H1 (cell line): ENCODE measurements around the gene KBTBD3. TPM values are rescaled to one million over a fixed set of nuclear protein-coding genes. Genes with fewer than 3 reads are reported as not detected.

Source experiments
- CTCF ChIA-PET: fragments of 300-600 bp; sonication (Branson Sonifier 250); formaldehyde crosslinking; loops from one replicate; lab custom pipeline; 2021; ENCODE audit not compliant: partially characterized antibody; lab: Charles Lee
- POLR2A ChIA-PET: fragments of 300-600 bp; sonication (Branson Sonifier 250); formaldehyde crosslinking; loops from one replicate; lab custom pipeline; 2021; ENCODE audit warnings: inconsistent platforms; ENCODE audit not compliant: partially characterized antibody; lab: Charles Lee
- DNase-seq, 2 experiments: peaks; one replicate each; pipeline versions ENCODE4 v3.0.0 to v3.0.0-alpha.2; 2010 to 2022; ENCODE audit warnings: low spot score in 2 of 2, low read depth in 1 of 2, mixed read lengths in 1 of 2
- FAIRE-seq: peaks from 2 replicates; lab custom pipeline; 2011; peaks lifted over from hg19 to GRCh38; lab: Jason Lieb, UNC
- H2AFZ ChIP-seq: 2 replicates; pipeline ENCODE4 v1.8.1; 2012; ENCODE audit warnings: low read length, inconsistent platforms
- H2AK5ac ChIP-seq: 2 replicates; pipeline ENCODE4 v1.6.1; 2013; ENCODE audit warnings: low read depth, low read length
- H2BK120ac ChIP-seq: replicated peaks from 2 replicates; pipeline ENCODE3; 2013; ENCODE audit warnings: low read depth, low read length, inconsistent platforms
- H2BK12ac ChIP-seq: 2 replicates; pipeline ENCODE4 v1.6.1; 2013; ENCODE audit warnings: low read depth, low read length
- H2BK15ac ChIP-seq: 2 replicates; pipeline ENCODE4 v1.6.1; 2013; ENCODE audit warnings: low read length
- H2BK20ac ChIP-seq: 2 replicates; pipeline ENCODE4 v1.6.1; 2013; ENCODE audit warnings: low read length
- H2BK5ac ChIP-seq: 2 replicates; pipeline ENCODE4 v1.6.1; 2013; ENCODE audit warnings: low read depth, low read length
- H3K14ac ChIP-seq: 2 replicates; pipeline ENCODE4 v1.6.1; 2013; ENCODE audit warnings: inconsistent platforms; ENCODE audit not compliant: insufficient read length
- H3K18ac ChIP-seq: 2 replicates; pipeline ENCODE4 v1.6.1; 2013; ENCODE audit warnings: low read length; ENCODE audit errors: extremely low read depth
- H3K23ac ChIP-seq: 2 replicates; pipeline ENCODE4 v1.6.1; 2013; ENCODE audit warnings: inconsistent platforms; ENCODE audit not compliant: insufficient read length
- H3K23me2 ChIP-seq: 2 replicates; pipeline ENCODE4 v1.6.1; 2013; ENCODE audit warnings: low read depth, low read length
- H3K27ac ChIP-seq: 2 replicates; pipeline ENCODE4 v1.6.1; 2011; ENCODE audit warnings: low read depth, low read length, inconsistent platforms
- H3K27me3 ChIP-seq, 4 experiments: replicated peaks in 1 of 4; 1 replicate in 1 of 4; 2 replicates in 3 of 4; pipeline versions ENCODE4 v1.6.1 to v1.8.1; 2011 to 2013; ENCODE audit warnings: low read length in 3 of 4, mild to moderate bottlenecking in 3 of 4, inconsistent platforms in 2 of 4, mixed read lengths in 2 of 4, moderate library complexity in 1 of 4; ENCODE audit not compliant: control insufficient read depth in 3 of 4, insufficient read depth in 3 of 4; ENCODE audit errors: extremely low read depth in 1 of 4
- H3K36me3 ChIP-seq, 4 experiments: 2 replicates each; pipeline versions ENCODE4 v1.6.1 to v1.8.1; 2011 to 2013; ENCODE audit warnings: mild to moderate bottlenecking in 4 of 4, low read length in 3 of 4, moderate library complexity in 2 of 4, control low read depth in 1 of 4, inconsistent platforms in 1 of 4; ENCODE audit not compliant: insufficient read depth in 4 of 4, control insufficient read depth in 2 of 4
- H3K4ac ChIP-seq: replicated peaks from 2 replicates; pipeline ENCODE3; 2013; ENCODE audit warnings: low read length, low read depth, mixed read lengths, inconsistent platforms; ENCODE audit not compliant: insufficient read length
- H3K4me1 ChIP-seq, 4 experiments: replicated peaks in 1 of 4; 1 replicate in 1 of 4; 2 replicates in 3 of 4; pipeline versions ENCODE4 v1.6.1 to v1.8.1; 2011 to 2013; ENCODE audit warnings: low read length in 3 of 4, inconsistent platforms in 2 of 4, mixed read lengths in 1 of 4; ENCODE audit not compliant: insufficient read depth in 4 of 4, control insufficient read depth in 3 of 4
- H3K4me2 ChIP-seq, 2 experiments: 2 replicates each; pipeline versions ENCODE4 v1.6.1 to v1.8.1; 2011 to 2013; ENCODE audit warnings: low read depth in 2 of 2, low read length in 2 of 2, control low read depth in 1 of 2, inconsistent platforms in 1 of 2, mild to moderate bottlenecking in 1 of 2; ENCODE audit not compliant: insufficient read depth in 1 of 2
- H3K4me3 ChIP-seq, 4 experiments: fragments of 200-600, 300-600 bp in 1 of 4; sonication (generic), shearing (Covaris generic), sonication (Bioruptor Twin) in 1 of 4; 2 replicates each; pipeline versions ENCODE4 v1.5.1 to v1.8.1; 2011 to 2016; ENCODE audit warnings: low read length in 4 of 4, low read depth in 3 of 4, control low read depth in 2 of 4, inconsistent platforms in 2 of 4, mild to moderate bottlenecking in 2 of 4, mixed read lengths in 1 of 4, moderate library complexity in 1 of 4; ENCODE audit not compliant: insufficient read depth in 2 of 4; ENCODE audit errors: extremely low read depth in 1 of 4
- H3K56ac ChIP-seq: replicated peaks from 2 replicates; pipeline ENCODE3; 2013; ENCODE audit warnings: low read depth, mild to moderate bottlenecking, mixed read lengths, low read length, inconsistent platforms; ENCODE audit not compliant: insufficient read length
- H3K79me1 ChIP-seq: 2 replicates; pipeline ENCODE4 v1.6.1; 2013; ENCODE audit warnings: low read depth, low read length, control low read depth
- H3K79me2 ChIP-seq, 2 experiments: 2 replicates each; pipeline versions ENCODE4 v1.6.1 to v1.8.1; 2012 to 2013; ENCODE audit warnings: low read length in 2 of 2, mild to moderate bottlenecking in 2 of 2, inconsistent platforms in 1 of 2; ENCODE audit not compliant: insufficient read depth in 2 of 2, control insufficient read depth in 1 of 2
- H3K9ac ChIP-seq, 4 experiments: replicated peaks in 1 of 4; 1 replicate in 1 of 4; 2 replicates in 3 of 4; pipeline versions ENCODE4 v1.6.1 to v1.8.1; 2011 to 2013; ENCODE audit warnings: low read depth in 3 of 4, low read length in 3 of 4, control low read depth in 2 of 4, mild to moderate bottlenecking in 2 of 4, moderate library complexity in 2 of 4, inconsistent platforms in 1 of 4; ENCODE audit errors: extremely low read depth in 1 of 4
- H3K9me3 ChIP-seq, 2 experiments: 2 replicates each; pipeline versions ENCODE4 v1.6.1 to v1.8.1; 2012 to 2013; ENCODE audit warnings: mild to moderate bottlenecking in 2 of 2, moderate library complexity in 2 of 2, control low read depth in 1 of 2, inconsistent platforms in 1 of 2, low read depth in 1 of 2, low read length in 1 of 2, mixed read lengths in 1 of 2; ENCODE audit not compliant: insufficient read depth in 2 of 2
- H4K20me1 ChIP-seq, 2 experiments: replicated peaks in 1 of 2; 2 replicates each; pipeline versions ENCODE3 to v1.8.1; 2011 to 2013; ENCODE audit warnings: inconsistent platforms in 2 of 2, low read length in 2 of 2, mild to moderate bottlenecking in 1 of 2; ENCODE audit not compliant: insufficient read depth in 2 of 2, control insufficient read depth in 1 of 2
- H4K5ac ChIP-seq: 2 replicates; pipeline ENCODE4 v1.6.1; 2013; ENCODE audit warnings: low read length, low read depth, mixed read lengths, inconsistent platforms; ENCODE audit not compliant: insufficient read length
- H4K8ac ChIP-seq: 2 replicates; pipeline ENCODE4 v1.8.0; 2013; ENCODE audit warnings: mild to moderate bottlenecking, moderate library complexity, low read length, inconsistent platforms; ENCODE audit not compliant: insufficient read depth; ENCODE audit errors: extremely low read depth
- H4K91ac ChIP-seq: replicated peaks from 2 replicates; pipeline ENCODE3; 2013; ENCODE audit warnings: low read length, mixed read lengths, inconsistent platforms; ENCODE audit not compliant: insufficient read length
- CBX8 ChIP-seq: fragments of 300-800, 300-1000 bp; sonication (generic); IDR thresholded peaks from 2 replicates; pipeline ENCODE4 v1.7.1; 2016; ENCODE audit warnings: low read depth, low read length, borderline replicate concordance
- HDAC2 ChIP-seq, 2 experiments: fragments of 300-600 bp in 1 of 2; sonication (generic) in 1 of 2; IDR thresholded peaks; 2 replicates each; pipeline ENCODE4 v1.6.1; 2011 to 2012; ENCODE audit warnings: low read depth in 2 of 2, low read length in 2 of 2, mild to moderate bottlenecking in 2 of 2, moderate library complexity in 2 of 2, borderline replicate concordance in 1 of 2, inconsistent platforms in 1 of 2
- HDAC6 ChIP-seq: IDR thresholded peaks from one replicate; pipeline ENCODE4 v1.7.1; 2012; ENCODE audit warnings: low read depth, mild to moderate bottlenecking, inconsistent platforms, low read length, moderate library complexity
- POU5F1 ChIP-seq: IDR thresholded peaks from 2 replicates; pipeline ENCODE4 v1.6.1; 2011; ENCODE audit warnings: low read depth, mild to moderate bottlenecking, low read length, moderate library complexity
- TEAD4 ChIP-seq: IDR thresholded peaks from 2 replicates; pipeline ENCODE4 v1.6.1; 2012; ENCODE audit warnings: low read depth, low read length, inconsistent platforms, mixed read lengths
- YY1 ChIP-seq: IDR thresholded peaks from 2 replicates; pipeline ENCODE4 v1.6.1; 2011; ENCODE audit warnings: low read depth, mild to moderate bottlenecking, low read length
- ZNF274 ChIP-seq: IDR thresholded peaks from 2 replicates; pipeline ENCODE4 v1.7.0; 2012; ENCODE audit warnings: low read length, borderline replicate concordance; ENCODE audit errors: extremely low read depth
- polyA plus RNA-seq, 7 experiments: library from polyadenylated mRNA; depleted of rRNA in 3 of 7; stranded (reverse) in 5 of 7; unstranded in 2 of 7; fragments of >200 nt in 5 of 7; fragments of 200-250 nt in 2 of 7; gene quantifications; 1 replicate in 5 of 7; 2 replicates in 1 of 7; 4 replicates in 1 of 7; pipeline versions ENCODE4 v1.2.1 to v1.2.3, GENCODE V29; 2011 to 2013; ENCODE audit warnings: missing spikeins in 2 of 7, mixed read lengths in 2 of 7
- total RNA-seq: library from RNA; stranded (reverse); fragmentation: NEBNext Ultra II Directional; extraction: Animal tissue kit (Norgen Biotek cat#: 25700); gene quantifications from 2 replicates; pipeline ENCODE4 v1.2.1, GENCODE V29; 2021

KBTBD3 gene
- total and polyA plus RNA-seq, 2 of the 8 experiments (the other 6 are each of a cell fraction or from before 2014, with no cell fraction given), result 1.2 to 6.1 TPM

DNA sequence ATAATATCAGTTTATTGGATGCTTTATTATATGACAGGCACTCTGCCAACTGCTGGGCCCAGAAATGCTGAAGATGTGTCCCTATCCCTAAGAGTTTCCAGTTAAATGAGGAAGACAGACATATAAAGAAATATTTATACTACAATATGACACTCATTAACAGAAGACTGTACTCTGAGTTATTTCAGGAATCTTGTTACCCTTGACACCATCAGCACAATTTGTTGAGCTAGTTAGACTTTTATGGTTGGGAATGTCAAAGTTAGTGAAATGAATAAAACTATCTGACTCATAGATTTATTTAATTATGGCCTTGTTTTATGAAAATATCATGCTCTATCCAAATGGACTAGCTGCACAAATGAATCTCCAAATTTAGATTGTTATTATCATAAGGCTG, 29.5 kb downstream of the KBTBD3 start:
- no peak overlapping the region for H2BK12ac ChIP-seq
- H2BK5ac ChIP-seq, result no peak overlapping the region
- H4K5ac ChIP-seq, result no peak overlapping the region
- no peak overlapping the region for H2AFZ ChIP-seq
- FAIRE-seq, result no peak
- no peaks in the 10 kb centered on the region for H3K23me2 ChIP-seq
- H2BK120ac ChIP-seq, result no peak overlapping the region
- no peaks in the 10 kb centered on the region for H3K9me3 ChIP-seq
- H3K27ac ChIP-seq, result no peak overlapping the region
- no peak overlapping the region for H3K4me3 ChIP-seq
- H3K27me3 ChIP-seq, result no peaks in the 10 kb centered on the region
- no peaks in the 10 kb centered on the region for H3K36me3 ChIP-seq
- no peaks in the 10 kb centered on the region for H4K20me1 ChIP-seq
- TF ChIP-seq YY1, result no peak
- no peak for TF ChIP-seq CBX8
- TF ChIP-seq HDAC6, result no peak
- TF ChIP-seq POU5F1, result no peak
- no peak for TF ChIP-seq HDAC2 (IDR thresholded peaks at IDR 0.05; ENCODE audit: borderline replicate concordance in 1 of 2, low read depth in 2 of 2, low read length in 2 of 2)
- no peak for TF ChIP-seq TEAD4
- TF ChIP-seq ZNF274, result no peak
- no peak for DNase-seq
- POLR2A ChIA-PET, result no interaction called here
- H2BK20ac ChIP-seq, result no peak overlapping the region
- CTCF ChIA-PET, result no interaction called here
- no peak overlapping the region for H4K91ac ChIP-seq
- H3K79me1 ChIP-seq, result no peaks in the 10 kb centered on the region
- peaks cover 0 to 6% (median 0%) of the 10 kb centered on the region in 4 experiments; a peak in 1 of 7 replicates for H3K4me1 ChIP-seq
- H2AK5ac ChIP-seq, result no peak overlapping the region
- H3K79me2 ChIP-seq, result no peaks in the 10 kb centered on the region
- H3K4me2 ChIP-seq, result no peak overlapping the region
- H3K18ac ChIP-seq, result no peak overlapping the region
- no peak overlapping the region for H3K56ac ChIP-seq
- no peak overlapping the region for H2BK15ac ChIP-seq
- no peak overlapping the region for H3K14ac ChIP-seq
- no peak overlapping the region for H3K23ac ChIP-seq
- H3K4ac ChIP-seq, result no peak overlapping the region
- no peak overlapping the region for H3K9ac ChIP-seq
- no peak overlapping the region for H4K8ac ChIP-seq
